ENCODE data around the gene TRABD2A. TPM values are rescaled to one million over a fixed set of nuclear protein-coding genes. Genes with fewer than 3 reads are reported as not detected.
"Not testable (repeated sequence)": the region's sequence is repeated elsewhere in the genome, so short reads cannot be mapped to it uniquely, and the experiment has no call there.

TRABD2A gene
- total RNA-seq, 1 experiment from 2014 or later, result 14.8 TPM

DNA sequence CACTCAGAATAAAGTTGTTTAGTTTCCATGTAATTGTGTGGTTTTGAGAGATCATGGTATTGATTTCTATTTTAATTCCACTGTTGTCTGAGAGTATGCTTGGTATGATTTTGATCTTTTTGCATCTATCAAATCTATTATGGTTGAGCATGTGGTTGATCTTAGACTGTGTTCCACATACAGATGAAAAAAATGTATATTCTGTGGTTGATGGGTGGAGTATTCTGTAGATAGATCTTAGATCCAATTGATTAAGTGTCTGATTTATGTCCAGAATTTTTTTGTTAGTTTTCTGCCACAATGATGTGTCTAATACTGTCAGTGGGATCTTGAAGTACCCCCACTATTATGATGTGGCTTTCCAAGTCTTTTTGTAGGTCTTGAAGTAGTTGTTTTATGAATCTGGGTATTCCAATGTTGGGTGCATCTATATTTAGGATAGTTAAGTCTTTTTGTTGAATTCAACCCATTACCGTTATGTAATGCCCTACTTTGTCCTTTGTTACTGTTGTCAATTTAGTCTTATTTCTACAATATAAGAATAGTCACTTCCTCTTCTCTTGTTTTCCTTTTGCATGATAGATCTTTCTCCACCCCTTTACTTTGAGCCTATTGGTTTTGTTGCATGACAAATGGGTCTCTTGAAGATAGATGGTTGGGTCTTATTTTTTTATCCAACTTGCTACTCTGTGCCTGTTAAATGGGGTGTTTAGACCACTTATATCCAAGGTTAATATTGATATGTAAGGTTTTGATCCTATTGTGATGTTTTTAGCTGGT lies 101.8 kb downstream of the TRABD2A start:
- no peak for DNase-seq (ENCODE audit: low read depth)

GRCh38 chr2:84776011-84776410 lies 104.9 kb downstream of the TRABD2A start:
- peak; percentile 19 for DNase-seq (ENCODE audit: low read depth)

- not testable (repeated sequence) for DNase-seq (ENCODE audit: low read depth)
Observed at GRCh38 chr2:84773562-84773961, 107.3 kb downstream of the TRABD2A start.

Other genes starting within 250 kb of the TRABD2A start
- 8,362 and 12,675 TPM in 2 replicates for gene TMSB10, start 24.6 kb upstream of the TRABD2A start, total RNA-seq (2014; rRNA removed)
- gene KCMF1, start 90.1 kb upstream of the TRABD2A start, total RNA-seq (2014; rRNA removed), result 55.2 and 62.2 TPM in 2 replicates

Data from LHCN-M2 (cell line).